SK-N-SH (cell line): ENCODE results near the gene ZNF324B. TPM values are rescaled to one million over a fixed set of nuclear protein-coding genes. Genes with fewer than 3 reads are reported as not detected.

Experiments
- CTCF ChIA-PET: fragments of 300-600, 350-600 bp; formaldehyde crosslinking; extraction: SDS; loops from one replicate; lab custom pipeline; 2021; lab: Yijun Ruan, JAX
- POLR2A ChIA-PET: fragments of 350-600 bp; sonication (Branson Sonifier 250); formaldehyde crosslinking; extraction: SDS; loops from one replicate; lab custom pipeline; 2020; ENCODE audit warnings: antibody characterized with exemption, inconsistent platforms; lab: Yijun Ruan, JAX
- DNase-seq: peaks from one replicate; pipeline ENCODE4 v3.0.0; 2012
- H2AFZ ChIP-seq: fragments of 200-600 bp; sonication (generic); 2 replicates; pipeline ENCODE4 v1.8.1; 2016; ENCODE audit warnings: antibody characterized with exemption, mild to moderate bottlenecking, low read depth
- H3F3A ChIP-seq: fragments of 200-600 bp; sonication (generic); replicated peaks from 2 replicates; pipeline ENCODE3; 2016; ENCODE audit warnings: antibody characterized with exemption, mild to moderate bottlenecking; ENCODE audit not compliant: insufficient read depth
- H3K27ac ChIP-seq, 2 experiments: fragments of 200-500 bp in 1 of 2; fragments of 200-600 bp in 1 of 2; sonication (Bioruptor generic) in 1 of 2; sonication (generic), shearing (Covaris generic) in 1 of 2; 2 replicates each; pipeline versions ENCODE4 v1.5.1 to v1.6.1; 2014 to 2016; ENCODE audit warnings: low read depth in 2 of 2, inconsistent platforms in 1 of 2, low read length in 1 of 2, mild to moderate bottlenecking in 1 of 2, mixed read lengths in 1 of 2
- H3K27me3 ChIP-seq: fragments of 200-600 bp; sonication (generic), shearing (Covaris generic); 2 replicates; pipeline ENCODE4 v1.6.1; 2016; ENCODE audit warnings: mixed run types; ENCODE audit not compliant: insufficient read depth
- H3K36me3 ChIP-seq, 2 experiments: fragments of 200-500 bp in 1 of 2; fragments of 200-600 bp in 1 of 2; sonication (Bioruptor generic) in 1 of 2; sonication (generic) in 1 of 2; replicated peaks in 1 of 2; 2 replicates each; pipeline versions ENCODE3 to v1.5.1; 2014 to 2016; ENCODE audit warnings: low read length in 1 of 2, mild to moderate bottlenecking in 1 of 2; ENCODE audit not compliant: insufficient read depth in 2 of 2, control insufficient read depth in 1 of 2
- H3K4me1 ChIP-seq, 2 experiments: fragments of 200-500 bp in 1 of 2; fragments of 200-600 bp in 1 of 2; sonication (Bioruptor generic) in 1 of 2; sonication (generic), shearing (Covaris generic) in 1 of 2; 2 replicates each; pipeline versions ENCODE4 v1.5.1 to v1.6.1; 2014 to 2016; ENCODE audit warnings: low read depth in 1 of 2, low read length in 1 of 2, mixed run types in 1 of 2; ENCODE audit not compliant: insufficient read depth in 2 of 2, control insufficient read depth in 1 of 2
- H3K4me2 ChIP-seq: fragments of 200-600 bp; sonication (generic), shearing (Covaris generic); 2 replicates; pipeline ENCODE4 v1.6.1; 2017; ENCODE audit warnings: mixed run types
- H3K4me3 ChIP-seq, 2 experiments: fragments of 200-500 bp in 1 of 2; fragments of 200-600 bp in 1 of 2; sonication (Bioruptor generic) in 1 of 2; sonication (generic), shearing (Covaris generic) in 1 of 2; 2 replicates each; pipeline versions ENCODE4 v1.5.1 to v1.8.1; 2014 to 2016; ENCODE audit warnings: low read depth in 2 of 2, inconsistent platforms in 1 of 2, low read length in 1 of 2, mild to moderate bottlenecking in 1 of 2, mixed read lengths in 1 of 2, moderate library complexity in 1 of 2
- H3K79me2 ChIP-seq: fragments of 200-600 bp; sonication (generic); 2 replicates; pipeline ENCODE4 v1.8.1; 2017; ENCODE audit warnings: mild to moderate bottlenecking; ENCODE audit not compliant: insufficient read depth
- H3K9ac ChIP-seq: fragments of 200-600 bp; sonication (generic); 2 replicates; pipeline ENCODE4 v1.6.1; 2017; ENCODE audit warnings: mixed run types
- H3K9me2 ChIP-seq: fragments of 200-600 bp; sonication (generic); 2 replicates; pipeline ENCODE4 v1.6.1; 2017; ENCODE audit warnings: mixed run types
- H3K9me3 ChIP-seq: fragments of 200-600 bp; sonication (generic); 2 replicates; pipeline ENCODE4 v1.6.1; 2017; ENCODE audit warnings: mixed run types, mild to moderate bottlenecking, moderate library complexity
- H4K20me1 ChIP-seq: fragments of 200-600 bp; sonication (generic); 2 replicates; pipeline ENCODE4 v1.6.1; 2017; ENCODE audit warnings: mild to moderate bottlenecking, mixed run types; ENCODE audit not compliant: insufficient read depth
- EP300 ChIP-seq, 2 experiments: IDR thresholded peaks; 2 replicates each; pipeline versions ENCODE4 v1.4.0 to v1.6.1; 2012; ENCODE audit warnings: borderline replicate concordance in 1 of 2, low read depth in 1 of 2, low read length in 1 of 2
- EZH2phosphoT487 ChIP-seq: fragments of 200-600 bp; sonication (generic); IDR thresholded peaks from 2 replicates; pipeline ENCODE4 v1.6.1; 2017; ENCODE audit warnings: low read depth, mixed run types, mild to moderate bottlenecking, antibody characterized with exemption, moderate library complexity, borderline replicate concordance
- FOXM1 ChIP-seq: IDR thresholded peaks from 2 replicates; pipeline ENCODE4 v1.4.0; 2012; ENCODE audit warnings: low read depth, mild to moderate bottlenecking
- GABPA ChIP-seq: IDR thresholded peaks from 2 replicates; pipeline ENCODE4 v1.4.0; 2012; ENCODE audit warnings: low read depth, mild to moderate bottlenecking
- GATA2 ChIP-seq: sonication (generic); formaldehyde crosslinking; IDR thresholded peaks from 2 replicates; pipeline ENCODE4 v1.5.0; 2020; ENCODE audit warnings: mild to moderate bottlenecking, missing genetic modification reagents
- MEF2A ChIP-seq: IDR thresholded peaks from 2 replicates; pipeline ENCODE4 v1.4.0; 2012; ENCODE audit warnings: low read depth, borderline replicate concordance
- NFIC ChIP-seq: IDR thresholded peaks from 2 replicates; pipeline ENCODE4 v1.4.0; 2012; ENCODE audit warnings: borderline replicate concordance
- POLR2AphosphoS5 ChIP-seq: IDR thresholded peaks from 2 replicates; pipeline ENCODE4 v1.6.1; 2012; ENCODE audit warnings: low read depth, low read length
- RAD21 ChIP-seq: IDR thresholded peaks from 2 replicates; pipeline ENCODE4 v1.6.1; 2012; ENCODE audit warnings: mild to moderate bottlenecking, low read length
- SIN3A ChIP-seq: IDR thresholded peaks from 2 replicates; pipeline ENCODE4 v1.6.1; 2012; ENCODE audit warnings: low read depth, mild to moderate bottlenecking, low read length, moderate library complexity, borderline replicate concordance
- TAF1 ChIP-seq: IDR thresholded peaks from 2 replicates; pipeline ENCODE4 v1.6.1; 2012; ENCODE audit warnings: low read depth, mild to moderate bottlenecking, low read length, moderate library complexity, borderline replicate concordance
- TCF12 ChIP-seq: IDR thresholded peaks from 2 replicates; pipeline ENCODE4 v1.4.0; 2012
- TEAD4 ChIP-seq: IDR thresholded peaks from 2 replicates; pipeline ENCODE4 v1.4.0; 2012; ENCODE audit warnings: mild to moderate bottlenecking, borderline replicate concordance; ENCODE audit not compliant: insufficient read depth
- YY1 ChIP-seq: IDR thresholded peaks from 2 replicates; pipeline ENCODE4 v1.4.0; 2012; ENCODE audit warnings: low read depth, mild to moderate bottlenecking
- WGBS: methylation state at CpG from one replicate; pipeline ENCODE4 v1.1.6; 2017; ENCODE audit warnings: low lambda C conversion rate; 5-methylcytosine and 5-hydroxymethylcytosine counted together
- polyA plus RNA-seq, 3 experiments: library from polyadenylated mRNA; depleted of rRNA; stranded (reverse); fragments of >200 nt; gene quantifications; 2 replicates each; pipeline ENCODE4 v1.2.3, GENCODE V29; 2012
- TF ChIP-seq, protein P1 (sequence below): IDR thresholded peaks from 2 replicates; pipeline ENCODE4 v1.4.0; 2012; ENCODE audit warnings: low read depth, borderline replicate concordance
- TF ChIP-seq, protein P2 (sequence below): fragments of 150-350 bp; IDR thresholded peaks from 2 replicates; pipeline ENCODE4 v1.6.1; 2017; ENCODE audit warnings: antibody characterized with exemption, low read length, low read depth, borderline replicate concordance
- TF ChIP-seq, protein P3 (sequence below): fragments of 150-350 bp; IDR thresholded peaks from 2 replicates; pipeline ENCODE4 v1.6.1; 2016; ENCODE audit warnings: mild to moderate bottlenecking, low read depth, low read length
- TF ChIP-seq, protein P4 (sequence below): IDR thresholded peaks from 2 replicates; pipeline ENCODE4 v1.6.1; 2012; ENCODE audit warnings: mild to moderate bottlenecking, low read depth, low read length, moderate library complexity

The ZNF324B gene
- polyA plus RNA-seq, 1 of the 3 experiments (the other 2 are of a cell fraction): 2.9 TPM

DNA sequence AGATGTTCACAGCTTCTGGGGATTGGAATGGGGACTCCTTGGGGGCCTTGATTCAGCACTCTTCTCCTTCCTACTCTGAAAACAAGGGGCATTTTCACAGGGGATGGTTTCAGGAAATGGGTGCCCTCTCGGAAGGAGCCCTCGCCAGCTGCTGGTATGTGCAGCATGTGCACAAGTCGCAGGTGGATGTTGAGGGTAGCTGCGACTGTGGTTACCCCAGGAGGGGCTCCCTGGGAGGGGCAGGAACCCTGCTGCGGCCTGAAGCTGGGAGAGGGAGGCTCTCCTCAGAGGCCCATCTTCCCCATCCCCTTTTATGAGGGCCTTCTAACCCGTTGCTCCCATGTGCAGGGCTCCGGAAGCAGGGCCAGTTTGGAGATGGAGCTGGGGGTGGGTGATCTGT lies 30.9 kb downstream of the ZNF324B start (continued):
- TF ChIP-seq, protein P1, sequence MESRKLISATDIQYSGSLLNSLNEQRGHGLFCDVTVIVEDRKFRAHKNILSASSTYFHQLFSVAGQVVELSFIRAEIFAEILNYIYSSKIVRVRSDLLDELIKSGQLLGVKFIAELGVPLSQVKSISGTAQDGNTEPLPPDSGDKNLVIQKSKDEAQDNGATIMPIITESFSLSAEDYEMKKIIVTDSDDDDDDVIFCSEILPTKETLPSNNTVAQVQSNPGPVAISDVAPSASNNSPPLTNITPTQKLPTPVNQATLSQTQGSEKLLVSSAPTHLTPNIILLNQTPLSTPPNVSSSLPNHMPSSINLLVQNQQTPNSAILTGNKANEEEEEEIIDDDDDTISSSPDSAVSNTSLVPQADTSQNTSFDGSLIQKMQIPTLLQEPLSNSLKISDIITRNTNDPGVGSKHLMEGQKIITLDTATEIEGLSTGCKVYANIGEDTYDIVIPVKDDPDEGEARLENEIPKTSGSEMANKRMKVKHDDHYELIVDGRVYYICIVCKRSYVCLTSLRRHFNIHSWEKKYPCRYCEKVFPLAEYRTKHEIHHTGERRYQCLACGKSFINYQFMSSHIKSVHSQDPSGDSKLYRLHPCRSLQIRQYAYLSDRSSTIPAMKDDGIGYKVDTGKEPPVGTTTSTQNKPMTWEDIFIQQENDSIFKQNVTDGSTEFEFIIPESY: no peak
- TF ChIP-seq EZH2phosphoT487: no peak

DNA sequence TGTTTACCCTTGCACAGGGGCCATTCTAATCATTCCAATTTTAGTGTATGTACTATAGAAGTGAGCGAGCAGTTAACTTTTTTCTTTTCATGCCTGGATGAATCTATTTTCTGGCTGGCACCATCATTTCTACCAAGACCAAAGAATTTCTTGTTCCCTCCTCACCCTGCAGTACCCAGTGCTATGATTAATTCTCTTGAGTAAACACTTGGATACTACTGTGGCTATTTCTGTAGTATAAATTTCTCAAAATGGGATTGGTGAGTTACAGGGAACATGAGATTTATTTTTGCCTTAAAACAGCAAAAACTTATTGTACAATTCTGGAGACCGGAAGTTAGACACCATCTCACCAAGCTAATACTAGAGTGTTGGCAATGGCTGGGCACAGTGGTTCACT lies 32.4 kb downstream of the ZNF324B start:
- no peak overlapping the region for H3K4me2 ChIP-seq
- DNase-seq: no peak
- H3K4me3 ChIP-seq: no peak overlapping the region
- no peaks in the 10 kb centered on the region for H3K79me2 ChIP-seq
- ChIA-PET POLR2A (no interaction called here), CTCF (interaction anchor here (0.8 to 1.4 kb wide), 2 partner anchors 12 to 35 kb away, joined by 3 to 4 read pairs; no protein-coding TSS in a partner anchor)
- no peak overlapping the region for H3K27ac ChIP-seq
- no peak for TF ChIP-seq TAF1
- no peak for TF ChIP-seq YY1
- TF ChIP-seq POLR2AphosphoS5: no peak
- TF ChIP-seq, protein P2, sequence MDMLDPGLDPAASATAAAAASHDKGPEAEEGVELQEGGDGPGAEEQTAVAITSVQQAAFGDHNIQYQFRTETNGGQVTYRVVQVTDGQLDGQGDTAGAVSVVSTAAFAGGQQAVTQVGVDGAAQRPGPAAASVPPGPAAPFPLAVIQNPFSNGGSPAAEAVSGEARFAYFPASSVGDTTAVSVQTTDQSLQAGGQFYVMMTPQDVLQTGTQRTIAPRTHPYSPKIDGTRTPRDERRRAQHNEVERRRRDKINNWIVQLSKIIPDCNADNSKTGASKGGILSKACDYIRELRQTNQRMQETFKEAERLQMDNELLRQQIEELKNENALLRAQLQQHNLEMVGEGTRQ: no peak
- TF ChIP-seq GABPA: no peak
- TF ChIP-seq SIN3A: no peak
- TF ChIP-seq, protein P1: no peak
- TF ChIP-seq NFIC: no peak
- TF ChIP-seq GATA2 (CRISPR knock-in tag): no peak
- no peak for TF ChIP-seq FOXM1
- TF ChIP-seq EP300 (IDR thresholded peaks at IDR 0.05; ENCODE audit: borderline replicate concordance in 1 of 2, low read depth in 1 of 2, low read length in 1 of 2): no peak
- TF ChIP-seq, protein P3, sequence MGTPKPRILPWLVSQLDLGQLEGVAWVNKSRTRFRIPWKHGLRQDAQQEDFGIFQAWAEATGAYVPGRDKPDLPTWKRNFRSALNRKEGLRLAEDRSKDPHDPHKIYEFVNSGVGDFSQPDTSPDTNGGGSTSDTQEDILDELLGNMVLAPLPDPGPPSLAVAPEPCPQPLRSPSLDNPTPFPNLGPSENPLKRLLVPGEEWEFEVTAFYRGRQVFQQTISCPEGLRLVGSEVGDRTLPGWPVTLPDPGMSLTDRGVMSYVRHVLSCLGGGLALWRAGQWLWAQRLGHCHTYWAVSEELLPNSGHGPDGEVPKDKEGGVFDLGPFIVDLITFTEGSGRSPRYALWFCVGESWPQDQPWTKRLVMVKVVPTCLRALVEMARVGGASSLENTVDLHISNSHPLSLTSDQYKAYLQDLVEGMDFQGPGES: no peak
- no peak for TF ChIP-seq MEF2A
- no peak for TF ChIP-seq TCF12
- TF ChIP-seq, protein P4, sequence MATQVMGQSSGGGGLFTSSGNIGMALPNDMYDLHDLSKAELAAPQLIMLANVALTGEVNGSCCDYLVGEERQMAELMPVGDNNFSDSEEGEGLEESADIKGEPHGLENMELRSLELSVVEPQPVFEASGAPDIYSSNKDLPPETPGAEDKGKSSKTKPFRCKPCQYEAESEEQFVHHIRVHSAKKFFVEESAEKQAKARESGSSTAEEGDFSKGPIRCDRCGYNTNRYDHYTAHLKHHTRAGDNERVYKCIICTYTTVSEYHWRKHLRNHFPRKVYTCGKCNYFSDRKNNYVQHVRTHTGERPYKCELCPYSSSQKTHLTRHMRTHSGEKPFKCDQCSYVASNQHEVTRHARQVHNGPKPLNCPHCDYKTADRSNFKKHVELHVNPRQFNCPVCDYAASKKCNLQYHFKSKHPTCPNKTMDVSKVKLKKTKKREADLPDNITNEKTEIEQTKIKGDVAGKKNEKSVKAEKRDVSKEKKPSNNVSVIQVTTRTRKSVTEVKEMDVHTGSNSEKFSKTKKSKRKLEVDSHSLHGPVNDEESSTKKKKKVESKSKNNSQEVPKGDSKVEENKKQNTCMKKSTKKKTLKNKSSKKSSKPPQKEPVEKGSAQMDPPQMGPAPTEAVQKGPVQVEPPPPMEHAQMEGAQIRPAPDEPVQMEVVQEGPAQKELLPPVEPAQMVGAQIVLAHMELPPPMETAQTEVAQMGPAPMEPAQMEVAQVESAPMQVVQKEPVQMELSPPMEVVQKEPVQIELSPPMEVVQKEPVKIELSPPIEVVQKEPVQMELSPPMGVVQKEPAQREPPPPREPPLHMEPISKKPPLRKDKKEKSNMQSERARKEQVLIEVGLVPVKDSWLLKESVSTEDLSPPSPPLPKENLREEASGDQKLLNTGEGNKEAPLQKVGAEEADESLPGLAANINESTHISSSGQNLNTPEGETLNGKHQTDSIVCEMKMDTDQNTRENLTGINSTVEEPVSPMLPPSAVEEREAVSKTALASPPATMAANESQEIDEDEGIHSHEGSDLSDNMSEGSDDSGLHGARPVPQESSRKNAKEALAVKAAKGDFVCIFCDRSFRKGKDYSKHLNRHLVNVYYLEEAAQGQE: no peak
- no peak for TF ChIP-seq TEAD4
- no peak for TF ChIP-seq RAD21
- H2AFZ ChIP-seq: no peak overlapping the region
- no peaks in the 10 kb centered on the region for H3K27me3 ChIP-seq
- peaks cover 0 to 17% of the 10 kb centered on the region in 2 experiments for H3K36me3 ChIP-seq
- no peaks in the 10 kb centered on the region for H3K9me3 ChIP-seq
- no peaks in the 10 kb centered on the region for H3F3A ChIP-seq
- H3K9ac ChIP-seq: no peak overlapping the region
- no peaks in the 10 kb centered on the region for H3K4me1 ChIP-seq
- H3K9me2 ChIP-seq: no peaks in the 10 kb centered on the region
- WGBS: 95% methylated on average over 2 of the region's 2 CpGs
- H4K20me1 ChIP-seq: no peaks in the 10 kb centered on the region
